ENCODE measurements around the gene AKR1C2. TPM values are rescaled to one million over a fixed set of nuclear protein-coding genes. Genes with fewer than 3 reads are reported as not detected.
"Not testable (repeated sequence)": the region's sequence is repeated elsewhere in the genome, so short reads cannot be mapped to it uniquely, and the experiment has no call there.

The AKR1C2 gene
- total RNA-seq, 1 experiment from 2014 or later: 2.5 TPM

DNA sequence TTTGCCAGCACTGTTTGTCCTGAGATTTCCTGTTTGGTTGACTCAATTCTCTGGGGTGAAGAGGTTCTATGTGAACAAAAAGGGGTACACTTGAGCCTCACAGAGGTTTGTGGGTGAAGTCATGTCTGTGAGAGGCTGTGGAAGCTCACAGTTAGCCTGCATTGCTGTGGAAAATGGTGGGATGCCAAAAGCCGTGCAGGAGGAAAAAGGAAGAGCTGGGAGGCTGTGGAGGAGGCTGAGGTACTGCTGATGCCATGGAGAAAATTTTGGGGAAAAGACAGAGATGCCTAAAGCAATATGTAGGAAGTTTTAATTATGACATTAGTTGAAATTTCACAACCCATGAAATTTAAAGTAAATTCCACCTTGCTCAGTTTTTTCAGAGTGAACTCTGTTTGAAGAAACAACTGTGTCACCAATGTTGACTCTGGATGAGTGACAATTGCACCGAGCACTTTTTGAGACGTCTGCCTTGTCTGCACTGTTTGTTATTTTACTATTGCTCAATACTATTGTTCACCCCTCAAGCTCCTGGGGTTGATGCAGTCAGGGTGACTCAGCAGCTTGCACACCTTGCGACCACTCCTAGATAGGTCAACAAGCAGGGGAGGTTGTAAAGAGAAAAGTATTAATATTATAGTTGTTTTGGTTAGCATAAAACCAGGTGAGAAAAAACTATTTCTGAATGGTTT lies 5.3 kb upstream of the AKR1C2 start:
- not testable (repeated sequence) for H3K27me3 ChIP-seq, H3K36me3 ChIP-seq, H3K4me3 ChIP-seq, H3K9me3 ChIP-seq, DNase-seq

DNA sequence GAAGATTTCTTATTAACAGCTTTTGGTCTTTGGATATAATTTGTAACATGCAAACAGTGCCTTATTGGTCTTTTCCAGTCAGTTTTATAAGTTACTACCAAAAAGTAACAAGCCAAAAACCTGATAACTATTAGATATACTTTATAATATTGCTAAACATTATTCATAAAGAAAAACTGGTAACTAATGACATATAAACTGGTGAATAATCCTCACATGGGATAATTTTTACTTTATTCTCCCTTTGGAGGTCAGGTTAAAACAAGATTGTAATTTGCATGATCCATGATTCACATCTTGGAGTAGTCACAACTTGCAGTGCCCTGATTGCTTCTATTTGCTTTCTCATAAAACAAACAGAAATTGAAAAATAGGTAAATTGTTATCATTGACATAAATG lies 844 bp upstream of the AKR1C2 start:
- H3K27me3 ChIP-seq, H3K36me3 ChIP-seq, H3K4me3 ChIP-seq, DNase-seq, H3K9me3 ChIP-seq: not testable (repeated sequence)

DNA sequence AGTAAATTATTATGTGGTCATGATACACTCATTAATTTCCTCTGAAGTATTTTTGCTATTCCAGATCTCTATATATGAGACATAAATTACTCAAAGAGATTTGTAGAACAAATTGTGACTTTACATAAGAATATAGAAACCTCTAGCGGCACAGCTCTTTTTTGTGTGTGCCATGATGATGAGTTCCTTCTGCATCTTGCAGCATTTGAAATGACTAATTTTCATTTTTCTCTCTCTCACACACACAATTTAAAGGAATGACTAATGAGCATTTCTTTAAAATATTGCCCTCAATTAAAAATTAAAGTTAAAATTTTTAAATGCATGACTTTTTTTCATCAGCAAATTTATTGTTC lies 351 bp upstream of the AKR1C2 start:
- not testable (repeated sequence) for H3K27me3 ChIP-seq, H3K4me3 ChIP-seq, H3K36me3 ChIP-seq, DNase-seq, H3K9me3 ChIP-seq

DNA sequence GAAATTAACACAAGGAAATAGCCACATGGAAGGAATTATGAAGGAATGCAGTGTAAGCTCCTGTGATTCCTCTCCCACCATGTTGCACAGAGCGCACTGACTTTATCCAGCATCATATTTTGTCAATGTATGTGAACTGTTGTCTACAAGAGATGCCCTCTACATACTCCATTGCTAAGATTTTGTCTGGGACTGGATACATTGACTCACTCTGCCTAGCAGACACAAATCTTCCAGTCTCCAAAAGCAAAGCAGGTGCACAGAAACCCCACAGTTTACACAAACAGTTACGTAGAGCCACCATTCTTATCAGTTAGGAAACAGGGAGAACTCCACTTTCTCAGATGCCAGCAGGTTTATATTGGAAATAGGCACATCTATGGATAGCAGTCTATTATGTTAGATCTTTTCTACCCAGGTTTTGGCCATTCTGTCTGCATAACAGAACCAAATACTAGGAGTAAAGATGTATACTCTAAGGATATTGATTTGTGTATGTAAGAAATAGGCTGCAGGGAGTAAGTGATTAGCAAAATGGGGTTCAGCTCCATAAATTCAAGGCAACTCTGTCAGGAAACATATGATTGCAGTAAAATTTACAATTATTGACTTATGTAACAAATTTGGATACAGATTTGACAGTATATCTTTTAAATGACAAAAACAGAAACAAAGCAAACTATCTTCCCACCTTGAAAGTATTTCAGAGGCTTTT lies 1.5 kb downstream of the AKR1C2 start:
- no peaks in the 10 kb centered on the region for H3K9me3 ChIP-seq
- H3K36me3 ChIP-seq: no peaks in the 10 kb centered on the region
- no peak for DNase-seq
- no peak overlapping the region for H3K4me3 ChIP-seq
- H3K27me3 ChIP-seq: no peaks in the 10 kb centered on the region

DNA sequence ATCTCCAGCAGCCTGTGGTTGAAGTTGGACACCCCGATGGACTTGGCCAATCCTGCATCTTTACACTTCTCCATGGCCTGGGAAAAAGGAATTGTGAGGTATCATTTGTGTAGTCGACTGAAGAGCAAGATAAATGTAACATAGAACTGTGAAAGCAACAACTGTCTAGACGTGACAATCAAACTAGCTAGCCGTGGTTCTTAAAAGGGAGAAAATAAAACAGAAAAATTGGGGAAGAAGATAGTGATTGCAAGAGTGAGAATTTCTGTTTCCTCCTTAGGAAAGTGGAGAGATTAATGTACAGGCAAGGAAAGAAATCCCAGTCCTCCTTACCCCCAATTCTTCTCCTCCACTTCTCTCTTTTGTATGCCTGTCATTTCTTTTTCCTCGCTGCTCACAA lies 5.0 kb downstream of the AKR1C2 start:
- DNase-seq: no peak
- Histone ChIP-seq H3K9me3 (no peaks in the 10 kb centered on the region), H3K36me3 (no peaks in the 10 kb centered on the region), H3K4me3 (no peak overlapping the region), H3K27me3 (no peaks in the 10 kb centered on the region)

DNA sequence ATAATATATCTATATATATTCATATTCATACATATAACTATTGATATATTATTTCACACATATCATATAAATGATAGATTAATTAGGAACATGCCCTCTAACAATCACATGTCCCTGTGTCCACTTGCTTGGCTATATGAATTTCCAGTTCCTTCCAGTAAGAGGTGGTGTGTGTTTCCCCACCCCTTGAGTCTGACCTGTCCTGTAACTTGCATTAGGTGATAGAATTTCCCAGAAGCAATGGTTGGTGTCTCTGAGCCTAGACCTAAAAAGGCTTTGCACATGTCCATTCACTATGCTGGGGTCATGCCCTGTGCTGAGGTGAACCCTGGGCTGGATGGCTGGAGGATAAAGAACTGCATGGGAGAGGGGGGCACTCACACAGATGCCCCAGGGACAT lies 9.4 kb downstream of the AKR1C2 start:
- not testable (repeated sequence) for H3K27me3 ChIP-seq, DNase-seq, H3K36me3 ChIP-seq, H3K9me3 ChIP-seq, H3K4me3 ChIP-seq

DNA sequence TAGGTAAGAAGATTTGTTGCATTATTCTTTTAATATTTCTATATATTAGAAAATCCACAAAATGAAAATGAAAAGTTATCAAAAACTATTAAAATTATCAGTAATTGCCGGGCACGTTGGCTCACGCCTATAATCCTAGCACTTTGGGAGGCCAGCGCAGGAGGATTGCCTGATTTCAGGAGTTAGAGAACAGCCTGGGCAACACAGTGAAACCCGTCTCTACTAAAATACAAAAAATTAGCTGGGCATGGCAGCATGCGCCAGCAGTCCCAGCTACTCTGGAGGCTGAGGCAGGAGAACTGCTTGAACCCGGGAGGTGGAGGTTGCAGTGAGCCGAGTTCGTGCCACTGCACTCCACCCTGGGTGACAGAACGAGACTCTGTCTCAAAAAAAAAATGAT lies 11.1 kb downstream of the AKR1C2 start:
- DNase-seq, H3K4me3 ChIP-seq, H3K9me3 ChIP-seq, H3K36me3 ChIP-seq, H3K27me3 ChIP-seq: not testable (repeated sequence)

DNA sequence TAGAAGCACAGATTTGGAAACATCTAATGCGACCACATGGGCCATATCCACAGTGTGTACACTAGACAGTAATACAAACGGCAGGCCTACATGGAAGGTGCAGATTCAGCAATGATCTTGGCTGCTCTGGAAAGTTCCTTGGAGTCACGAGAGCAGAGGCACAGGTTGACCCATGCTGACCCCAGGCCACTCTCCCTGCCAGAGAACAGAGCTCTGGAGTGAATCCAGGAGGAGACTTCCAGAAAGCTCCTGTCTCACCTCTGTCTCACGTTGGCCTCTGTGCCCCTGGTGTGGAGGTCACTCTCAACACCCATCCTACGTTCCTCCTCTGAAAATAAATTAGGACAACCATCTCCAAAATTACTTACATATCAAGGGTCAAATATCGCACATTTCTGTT lies 12.2 kb downstream of the AKR1C2 start:
- not testable (repeated sequence) for H3K4me3 ChIP-seq, H3K9me3 ChIP-seq

DNA sequence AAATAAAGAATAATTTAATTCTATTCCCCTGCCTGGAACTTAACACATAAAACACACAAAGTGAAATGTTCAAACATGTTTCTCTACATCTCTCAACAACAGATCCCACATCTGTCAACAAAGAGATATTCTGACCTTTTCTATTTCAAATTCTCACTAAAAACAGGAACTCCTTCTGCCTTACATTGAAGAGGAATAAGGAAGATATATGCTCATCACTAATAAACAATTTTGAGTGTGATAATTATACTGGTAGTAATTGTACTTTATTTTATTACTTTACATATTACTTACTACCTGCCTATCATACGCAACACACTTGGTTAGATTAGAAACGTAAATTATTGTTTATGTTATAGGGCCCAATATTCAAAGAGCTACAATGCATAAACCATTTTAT lies 13.4 kb downstream of the AKR1C2 start:
- no peaks in the 10 kb centered on the region for H3K36me3 ChIP-seq
- H3K27me3 ChIP-seq: no peaks in the 10 kb centered on the region
- no peak for DNase-seq
- no peaks in the 10 kb centered on the region for H3K9me3 ChIP-seq
- no peak overlapping the region for H3K4me3 ChIP-seq

More for the DNA sequence above, 12.2 kb downstream of the AKR1C2 start:
- H3K36me3 ChIP-seq, DNase-seq, H3K27me3 ChIP-seq: not testable (repeated sequence)

DNA sequence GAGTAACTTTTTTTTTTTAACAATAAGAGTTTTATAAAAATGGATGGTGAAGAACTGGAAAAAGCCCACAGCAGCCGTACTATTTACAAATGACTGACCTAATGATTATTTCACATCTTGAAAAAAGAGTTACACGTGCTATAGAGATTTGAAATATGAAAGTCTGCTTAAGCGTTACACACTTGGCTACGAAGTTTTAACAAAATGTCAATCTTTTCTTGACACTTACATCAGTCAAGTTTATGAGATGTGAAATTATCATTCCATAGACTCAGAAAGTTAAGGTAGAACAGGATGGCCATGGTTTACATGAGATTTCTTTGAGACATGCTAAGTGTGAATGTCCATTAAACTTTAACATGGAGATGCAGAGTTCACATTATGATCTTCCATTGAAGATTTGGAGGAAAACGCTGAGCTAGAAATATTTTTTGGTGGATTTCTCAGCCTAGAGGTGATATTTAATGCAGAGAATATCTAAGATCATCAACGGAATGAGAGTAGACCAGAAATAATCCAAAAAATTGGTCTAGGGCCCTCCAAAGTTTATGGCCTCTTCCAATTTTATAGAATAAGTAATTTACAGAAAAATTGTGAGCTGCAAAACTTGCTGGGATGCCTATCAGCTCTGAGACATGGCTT lies 15.5 kb downstream of the AKR1C2 start:
- not testable (repeated sequence) for H3K36me3 ChIP-seq, DNase-seq

DNA sequence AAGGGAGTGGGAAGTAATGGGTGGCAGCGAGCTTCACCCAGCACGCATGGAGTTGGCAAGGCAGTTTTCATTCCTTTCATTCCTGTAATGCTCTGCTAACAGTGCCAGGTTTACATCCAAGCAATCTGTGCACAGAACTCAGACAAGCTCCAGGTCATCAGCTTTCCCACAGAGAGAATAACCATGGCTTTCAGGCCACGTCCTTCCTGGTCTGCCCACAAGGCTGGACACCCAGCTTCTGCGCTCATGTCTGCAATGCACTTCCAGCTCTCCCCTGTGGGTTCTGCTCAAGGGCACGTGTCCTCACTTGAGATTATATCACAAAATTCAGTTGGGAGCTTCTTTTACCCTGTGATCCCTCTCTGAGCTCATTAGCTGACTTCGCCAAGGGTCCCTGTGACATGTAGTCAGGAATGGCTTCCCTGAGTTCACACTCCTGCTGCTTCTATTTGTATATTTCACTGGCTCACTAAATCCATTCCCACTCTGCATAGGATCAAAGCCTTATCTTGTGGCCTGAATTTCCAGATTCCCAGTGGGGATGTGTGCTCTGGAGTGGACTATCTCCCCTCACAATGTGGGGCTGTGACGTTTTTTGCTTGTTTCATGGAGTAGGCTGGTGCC lies 18.6 kb downstream of the AKR1C2 start:
- Histone ChIP-seq H3K9me3 (no peaks in the 10 kb centered on the region), H3K4me3 (no peak overlapping the region), H3K36me3 (no peaks in the 10 kb centered on the region), H3K27me3 (no peaks in the 10 kb centered on the region)
- DNase-seq: peak; percentile 57

More for the DNA sequence above, 15.5 kb downstream of the AKR1C2 start:
- H3K27me3 ChIP-seq, H3K9me3 ChIP-seq, H3K4me3 ChIP-seq: not testable (repeated sequence)

DNA sequence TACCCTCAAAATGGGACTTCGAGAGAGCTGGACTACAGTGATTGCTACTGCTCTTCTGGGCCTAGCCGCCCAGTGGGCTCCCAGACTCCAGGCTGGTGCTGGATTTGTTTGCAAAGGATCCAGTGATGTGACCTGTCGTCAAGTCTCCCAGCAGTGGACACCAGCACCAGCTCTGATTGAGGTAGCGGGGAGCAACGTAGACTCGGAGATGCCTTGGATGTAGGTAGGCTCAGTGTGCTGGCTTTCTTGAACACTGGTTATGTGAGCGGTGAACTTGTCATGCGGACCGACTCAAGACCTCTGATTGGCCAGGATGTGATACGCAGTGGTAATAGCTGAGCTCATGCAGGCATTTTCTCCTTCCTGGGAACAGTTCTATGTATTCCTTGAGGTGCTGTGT lies 19.4 kb downstream of the AKR1C2 start:
- Histone ChIP-seq H3K36me3 (no peaks in the 10 kb centered on the region), H3K9me3 (no peaks in the 10 kb centered on the region), H3K27me3 (no peaks in the 10 kb centered on the region), H3K4me3 (no peak overlapping the region)
- no peak for DNase-seq

DNA sequence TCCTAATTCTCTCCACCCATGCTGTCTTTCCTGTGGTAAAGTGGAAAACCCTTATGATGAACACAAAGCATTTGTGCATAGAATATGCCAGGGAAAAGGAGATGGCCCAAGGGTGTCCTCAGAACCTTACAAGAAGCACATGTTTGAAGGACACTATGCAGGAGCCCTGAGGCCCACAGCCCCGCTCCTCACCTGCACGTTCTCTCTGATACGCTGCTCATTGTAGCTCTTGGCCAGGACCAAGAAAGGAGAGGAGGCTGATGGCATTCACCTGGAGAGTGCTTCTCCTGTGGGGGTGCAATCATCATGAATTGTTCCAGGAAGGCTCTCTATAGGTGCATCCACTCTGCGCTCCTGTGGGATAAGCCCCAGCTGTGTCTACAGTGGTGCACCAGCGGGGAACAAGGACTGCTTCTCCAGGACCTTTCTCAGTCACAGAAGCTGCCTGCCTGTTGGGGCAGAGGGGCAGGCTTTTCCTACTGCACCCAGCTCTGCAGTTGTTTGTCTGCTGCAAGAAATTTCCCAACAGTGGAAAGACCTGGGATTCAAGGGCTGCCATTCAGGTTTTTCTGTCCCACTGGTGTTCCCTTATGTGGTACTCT lies 19.9 kb downstream of the AKR1C2 start:
- Histone ChIP-seq H3K27me3 (no peaks in the 10 kb centered on the region), H3K9me3 (no peaks in the 10 kb centered on the region), H3K4me3 (no peak overlapping the region), H3K36me3 (no peaks in the 10 kb centered on the region)
- DNase-seq: no peak

DNA sequence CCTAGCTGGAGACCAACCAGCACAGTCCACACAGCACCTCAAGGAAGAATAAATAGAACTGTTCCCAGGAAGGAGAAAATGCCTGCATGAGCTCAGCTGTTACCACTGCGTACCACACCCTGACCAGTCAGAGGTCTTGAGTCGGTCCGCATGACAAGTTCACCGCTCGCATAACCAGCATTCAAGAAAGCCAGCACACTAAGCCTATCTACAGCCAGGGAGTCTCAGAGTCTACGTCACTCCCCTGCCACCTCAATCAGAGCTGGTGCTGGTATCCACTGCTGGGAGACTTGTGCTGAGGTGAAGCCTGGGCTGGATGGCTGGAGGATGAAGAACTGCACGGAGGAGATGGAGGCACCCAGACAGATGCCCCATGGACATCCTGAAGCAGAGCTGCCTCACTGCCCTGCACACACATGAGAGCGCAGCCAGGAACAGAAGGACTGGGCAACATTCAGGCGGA lies 20.9 kb downstream of the AKR1C2 start:
- Histone ChIP-seq H3K27me3 (no peaks in the 10 kb centered on the region), H3K9me3 (no peaks in the 10 kb centered on the region)
- DNase-seq: no peak

DNA sequence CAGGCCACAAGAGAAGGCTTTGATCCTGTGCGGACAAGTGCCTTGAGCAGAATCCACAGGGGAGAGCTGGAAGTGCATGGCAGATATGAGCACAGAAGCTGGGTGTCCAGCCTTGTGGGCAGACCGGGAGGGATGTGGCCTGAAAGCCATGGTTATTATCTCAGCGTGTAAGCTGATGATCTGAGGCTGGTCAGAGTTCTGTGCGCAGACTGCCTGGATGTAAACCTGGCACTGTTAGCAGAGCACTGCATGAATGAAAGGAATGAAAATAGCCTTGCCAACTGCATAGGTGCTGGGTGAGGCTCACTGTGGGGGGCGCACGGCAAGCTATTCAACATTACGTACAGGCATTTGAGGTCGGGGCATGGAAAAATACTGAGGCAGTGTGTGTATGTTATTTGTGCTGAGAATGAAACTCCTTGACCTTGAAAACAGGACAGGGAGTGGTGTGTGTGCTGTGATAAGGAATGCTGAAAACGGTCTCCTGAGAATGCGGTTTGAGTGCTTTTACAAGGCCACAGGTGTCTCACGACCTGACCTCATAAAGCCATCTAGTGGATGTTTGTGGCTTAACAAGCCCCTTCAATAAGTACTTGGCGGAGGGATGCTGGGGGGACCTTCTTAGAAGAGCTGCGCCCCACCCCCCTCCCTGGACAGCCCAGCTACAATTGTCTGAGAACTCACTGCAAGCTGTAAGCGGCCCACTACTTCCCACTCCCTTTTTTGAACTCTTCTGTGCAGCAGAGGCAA lies 21.8 kb downstream of the AKR1C2 start:
- no peak for DNase-seq
- no peak overlapping the region for H3K4me3 ChIP-seq
- no peaks in the 10 kb centered on the region for H3K36me3 ChIP-seq
- no peaks in the 10 kb centered on the region for H3K27me3 ChIP-seq
- no peaks in the 10 kb centered on the region for H3K9me3 ChIP-seq

More for the DNA sequence above, 20.9 kb downstream of the AKR1C2 start:
- Histone ChIP-seq H3K4me3 (no peak overlapping the region), H3K36me3 (no peaks in the 10 kb centered on the region)

DNA sequence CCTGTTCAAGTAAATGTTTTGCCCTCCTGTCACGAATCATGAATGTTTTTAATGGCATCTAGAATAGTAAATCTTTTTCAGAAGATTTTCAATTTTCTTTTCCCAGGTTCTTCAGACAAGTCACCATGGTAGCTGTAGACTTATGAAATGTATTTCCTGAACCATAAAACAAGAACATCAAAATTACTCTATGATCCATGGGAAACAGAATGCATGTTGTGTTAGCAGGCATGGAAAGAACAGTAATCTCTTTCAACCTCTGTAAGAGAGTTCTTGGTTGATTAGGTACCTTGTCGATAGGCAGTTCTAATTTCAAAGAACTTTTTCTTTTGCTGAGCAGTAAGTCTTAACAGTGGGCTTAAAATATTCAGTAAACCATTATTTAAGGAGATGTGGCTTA lies 22.9 kb downstream of the AKR1C2 start:
- Histone ChIP-seq H3K4me3 (no peak overlapping the region), H3K9me3 (no peaks in the 10 kb centered on the region), H3K27me3 (no peaks in the 10 kb centered on the region), H3K36me3 (no peaks in the 10 kb centered on the region)
- no peak for DNase-seq
